Astrocyte (in vitro differentiated cells and primary cell): Measurements from ENCODE around the gene DMXL1.

Experiments used
- EZH2 ChIP-seq: IDR thresholded peaks from 2 replicates; pipeline ENCODE4 v1.6.1; 2012; ENCODE audit warnings: mild to moderate bottlenecking, low read length, inconsistent platforms; ENCODE audit not compliant: insufficient read depth
- TF ChIP-seq, protein P1 (sequence below): IDR thresholded peaks from 2 replicates; pipeline ENCODE4 v1.5.1; 2011; ENCODE audit warnings: low read depth, mild to moderate bottlenecking, inconsistent platforms, low read length, moderate library complexity; ENCODE audit not compliant: insufficient read depth

DNA sequence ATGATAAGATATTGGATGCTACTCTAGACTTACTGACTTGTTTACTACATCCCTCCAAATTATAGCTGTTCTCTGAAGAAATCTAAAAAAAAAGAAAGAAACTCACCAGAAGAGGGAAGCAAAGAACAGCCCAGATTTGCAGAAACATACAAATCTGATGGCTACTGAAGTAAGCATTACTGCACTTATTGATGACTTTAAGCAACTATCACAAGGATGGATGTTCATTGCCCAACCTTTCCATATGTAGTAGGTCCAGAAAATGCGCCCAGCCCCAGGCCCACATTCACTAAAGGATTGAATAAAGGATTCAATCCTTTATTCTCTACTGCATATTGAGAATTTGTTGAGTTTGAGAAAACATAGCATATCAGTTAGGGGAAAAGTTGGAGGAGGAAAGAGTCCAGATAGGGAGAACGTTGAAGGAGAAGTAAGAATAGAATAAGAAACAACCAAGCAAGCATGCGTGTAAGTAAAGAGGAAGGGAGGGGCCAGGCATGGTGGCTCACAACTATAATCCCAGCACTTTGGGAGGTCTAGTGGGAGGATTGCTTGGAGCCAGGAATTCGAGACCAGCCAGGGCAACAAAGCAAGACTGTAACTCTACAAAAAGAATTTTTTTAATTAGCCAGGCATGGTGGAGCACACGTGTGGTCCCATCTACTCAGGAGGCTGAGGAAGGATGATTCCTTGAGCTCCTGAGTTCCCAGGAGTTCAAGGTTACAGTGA, 48.7 kb upstream of the DMXL1 start:
- TF ChIP-seq, protein P1, sequence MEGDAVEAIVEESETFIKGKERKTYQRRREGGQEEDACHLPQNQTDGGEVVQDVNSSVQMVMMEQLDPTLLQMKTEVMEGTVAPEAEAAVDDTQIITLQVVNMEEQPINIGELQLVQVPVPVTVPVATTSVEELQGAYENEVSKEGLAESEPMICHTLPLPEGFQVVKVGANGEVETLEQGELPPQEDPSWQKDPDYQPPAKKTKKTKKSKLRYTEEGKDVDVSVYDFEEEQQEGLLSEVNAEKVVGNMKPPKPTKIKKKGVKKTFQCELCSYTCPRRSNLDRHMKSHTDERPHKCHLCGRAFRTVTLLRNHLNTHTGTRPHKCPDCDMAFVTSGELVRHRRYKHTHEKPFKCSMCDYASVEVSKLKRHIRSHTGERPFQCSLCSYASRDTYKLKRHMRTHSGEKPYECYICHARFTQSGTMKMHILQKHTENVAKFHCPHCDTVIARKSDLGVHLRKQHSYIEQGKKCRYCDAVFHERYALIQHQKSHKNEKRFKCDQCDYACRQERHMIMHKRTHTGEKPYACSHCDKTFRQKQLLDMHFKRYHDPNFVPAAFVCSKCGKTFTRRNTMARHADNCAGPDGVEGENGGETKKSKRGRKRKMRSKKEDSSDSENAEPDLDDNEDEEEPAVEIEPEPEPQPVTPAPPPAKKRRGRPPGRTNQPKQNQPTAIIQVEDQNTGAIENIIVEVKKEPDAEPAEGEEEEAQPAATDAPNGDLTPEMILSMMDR = no peak
- no peak for TF ChIP-seq EZH2
